GM18951 (cell line): Measurements from ENCODE around the gene ANKMY1.

Experiments used
- POLR2A ChIP-seq: IDR thresholded peaks from 4 replicates; pipeline ENCODE4 v1.6.1; 2011; ENCODE audit warnings: mild to moderate bottlenecking; ENCODE audit not compliant: insufficient read length, insufficient read depth; ENCODE audit errors: extremely low read depth
- in situ Hi-C: fragments of 300-500 bp; cut with MboI; formaldehyde crosslinking; loops from one replicate; pipeline ENCODE4 v1.12.0; 2022; ENCODE audit warnings: low sequenced_read_pairs, mixed read lengths, inconsistent platforms; ENCODE audit not compliant: unreplicated experiment

ANKMY1 gene

DNA sequence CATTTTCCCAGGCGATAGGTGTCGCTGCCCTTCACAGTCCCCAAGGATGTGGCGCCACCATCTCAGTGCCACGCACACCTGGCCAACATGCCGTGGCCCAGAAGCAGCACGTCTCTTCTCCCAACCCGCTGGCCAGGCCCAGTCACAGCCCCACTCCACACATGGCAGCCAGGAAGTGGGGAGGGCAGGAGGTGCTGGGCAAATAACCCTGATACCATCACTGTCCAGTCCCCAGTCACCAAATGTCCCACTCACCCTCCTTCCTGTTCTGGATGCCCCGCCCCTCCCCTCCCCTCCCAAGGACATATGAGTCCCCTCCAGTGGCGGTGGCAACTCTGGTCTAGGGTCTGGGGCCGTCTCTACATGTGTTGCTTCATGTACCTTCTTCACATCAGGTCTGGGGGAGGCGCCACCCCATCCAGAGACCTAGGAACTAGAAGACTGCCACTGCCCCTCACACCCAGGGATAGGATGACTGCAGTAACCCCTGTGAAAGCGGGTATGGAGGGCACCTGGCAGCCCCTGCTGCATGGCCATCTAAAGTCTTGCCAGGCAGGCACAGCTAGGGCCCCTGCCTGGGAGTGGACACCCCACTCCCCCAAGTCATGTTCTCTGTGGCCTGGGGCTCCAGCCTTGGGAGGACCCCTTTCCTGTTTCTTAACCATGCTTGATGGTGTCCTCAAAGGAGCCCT is 21.4 kb upstream of the ANKMY1 start:
- no peak for TF ChIP-seq POLR2A
- in situ Hi-C loops: no loop called here

- no peak for TF ChIP-seq POLR2A
- in situ Hi-C loops: no loop called here
These were observed 20.7 kb upstream of the ANKMY1 start for GRCh38 chr2:240578488-240578887.

DNA sequence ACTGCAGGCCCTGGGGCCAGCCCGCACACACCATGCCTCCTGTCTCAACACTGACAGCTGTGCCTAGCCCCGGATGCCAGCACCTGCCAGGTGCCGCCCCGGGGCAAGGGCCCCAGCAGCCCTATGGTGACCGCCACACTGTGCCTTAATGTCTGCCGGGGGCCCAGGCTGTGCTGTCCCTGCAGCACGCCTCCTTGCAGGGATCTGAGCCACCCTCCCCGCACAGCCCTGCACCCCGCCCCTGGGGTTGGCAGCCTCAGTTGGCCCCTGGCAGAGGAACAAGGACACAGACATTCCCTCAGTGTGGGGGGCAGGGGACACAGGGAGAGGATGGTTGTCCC is 20.3 kb upstream of the ANKMY1 start:
- no peak for TF ChIP-seq POLR2A
- in situ Hi-C loops: no loop called here

GRCh38 chr2:240577281-240578109 is 19.7 kb upstream of the ANKMY1 start:
- in situ Hi-C loops: no loop called here
- TF ChIP-seq POLR2A: no peak

DNA sequence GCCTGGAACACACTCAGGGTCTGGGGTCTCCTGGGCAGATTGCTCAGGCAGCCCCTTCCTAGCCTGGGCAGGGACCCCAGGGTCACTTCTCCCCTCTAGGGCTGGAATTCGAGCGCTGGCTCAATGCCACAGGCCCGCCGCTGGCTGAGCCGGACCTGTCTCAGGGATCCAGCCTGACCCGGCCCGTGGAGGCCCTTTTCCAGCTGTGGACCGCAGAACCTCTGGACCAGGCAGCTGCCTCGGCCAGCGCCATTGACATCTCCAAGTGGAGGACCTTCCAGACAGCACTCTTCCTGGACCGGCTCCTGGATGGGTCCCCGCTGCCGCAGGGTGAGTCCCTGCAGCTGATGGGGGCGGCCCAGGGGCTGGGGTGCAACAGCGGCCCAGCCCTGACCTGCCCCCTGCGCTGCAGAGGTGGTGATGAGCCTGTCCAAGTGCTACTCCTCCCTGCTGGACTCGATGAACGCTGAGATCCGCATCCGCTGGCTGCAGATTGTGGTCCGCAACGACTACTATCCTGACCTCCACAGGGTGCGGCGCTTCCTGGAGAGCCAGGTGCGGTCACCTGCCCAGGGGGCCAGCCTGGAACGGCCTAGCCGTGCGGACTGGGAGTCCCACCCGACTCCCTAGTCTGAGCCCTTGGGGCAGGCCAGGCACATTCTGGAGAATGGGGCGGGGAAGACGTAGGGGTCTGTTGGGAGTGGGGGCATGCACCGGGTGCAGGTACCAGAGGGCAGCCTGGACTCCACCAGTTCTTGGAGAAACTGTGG is 18.8 kb upstream of the ANKMY1 start:
- in situ Hi-C loops: no loop called here
- no peak for TF ChIP-seq POLR2A

DNA sequence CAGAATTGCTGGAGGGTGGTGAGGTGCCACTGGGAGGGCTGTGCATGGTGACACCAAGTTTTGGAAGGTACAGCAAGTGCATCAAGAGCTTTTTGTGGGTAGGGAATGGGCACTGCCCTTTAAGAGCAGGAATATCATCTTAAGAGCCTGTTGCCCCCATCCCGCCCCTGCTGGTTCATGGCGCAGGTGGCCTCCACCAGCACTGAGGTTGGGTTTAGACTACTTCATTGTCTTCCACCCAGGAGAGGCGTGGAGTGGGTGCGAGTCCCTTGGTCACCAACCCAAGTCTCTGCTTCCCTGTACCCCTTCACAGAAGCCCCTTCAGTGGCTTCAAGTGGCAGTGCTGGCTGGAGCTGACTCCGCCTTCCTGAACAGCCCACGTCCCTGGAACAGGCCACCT is 18.2 kb upstream of the ANKMY1 start:
- in situ Hi-C loops: no loop called here
- TF ChIP-seq POLR2A: no peak

DNA sequence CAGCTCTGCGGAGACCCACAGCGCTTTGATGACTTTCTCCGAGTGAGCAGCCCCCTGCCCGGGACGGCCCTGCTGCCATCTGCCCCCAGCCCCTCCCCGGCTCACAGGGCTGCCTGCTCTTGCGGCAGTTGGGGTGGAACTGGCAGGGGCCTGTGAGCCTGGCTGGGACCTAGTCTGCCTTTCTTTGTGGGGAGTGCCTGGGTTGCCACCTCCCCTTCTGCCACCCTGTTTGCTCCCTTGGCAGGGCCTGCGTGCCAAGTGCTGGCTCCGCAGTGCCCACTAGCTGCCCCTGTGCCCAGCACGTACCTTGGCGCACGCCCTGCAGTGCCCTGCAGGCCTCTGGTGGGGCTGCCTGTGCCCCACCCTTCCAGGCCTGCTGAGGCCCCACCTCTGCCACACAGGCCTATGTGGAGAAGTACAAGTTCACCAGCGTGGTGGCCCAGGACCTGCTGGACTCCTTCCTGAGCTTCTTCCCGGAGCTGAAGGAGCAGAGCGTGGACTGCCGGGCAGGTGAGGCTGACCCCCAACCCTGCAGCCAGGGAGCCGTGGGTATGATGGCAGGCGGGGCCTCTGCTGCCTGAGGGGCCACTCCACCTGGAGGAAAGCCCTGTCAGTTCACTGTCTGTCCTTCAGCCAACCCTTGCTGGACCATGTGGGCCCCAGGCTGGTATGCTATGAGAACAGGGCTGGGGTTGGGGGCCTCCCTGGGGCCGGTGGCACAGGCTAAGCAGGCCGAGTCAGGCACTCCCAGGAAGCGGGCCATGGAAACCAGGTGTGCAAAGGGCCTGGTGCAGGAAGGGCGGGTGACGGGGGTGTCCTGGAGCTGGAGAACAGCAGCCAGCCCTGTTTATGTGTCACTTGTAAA is 17.5 kb upstream of the ANKMY1 start:
- TF ChIP-seq POLR2A: peak; percentile 6
- in situ Hi-C loops: no loop called here

- in situ Hi-C loops: no loop called here
- TF ChIP-seq POLR2A: no peak
These were observed 16.8 kb upstream of the ANKMY1 start for GRCh38 chr2:240574386-240575100.

DNA sequence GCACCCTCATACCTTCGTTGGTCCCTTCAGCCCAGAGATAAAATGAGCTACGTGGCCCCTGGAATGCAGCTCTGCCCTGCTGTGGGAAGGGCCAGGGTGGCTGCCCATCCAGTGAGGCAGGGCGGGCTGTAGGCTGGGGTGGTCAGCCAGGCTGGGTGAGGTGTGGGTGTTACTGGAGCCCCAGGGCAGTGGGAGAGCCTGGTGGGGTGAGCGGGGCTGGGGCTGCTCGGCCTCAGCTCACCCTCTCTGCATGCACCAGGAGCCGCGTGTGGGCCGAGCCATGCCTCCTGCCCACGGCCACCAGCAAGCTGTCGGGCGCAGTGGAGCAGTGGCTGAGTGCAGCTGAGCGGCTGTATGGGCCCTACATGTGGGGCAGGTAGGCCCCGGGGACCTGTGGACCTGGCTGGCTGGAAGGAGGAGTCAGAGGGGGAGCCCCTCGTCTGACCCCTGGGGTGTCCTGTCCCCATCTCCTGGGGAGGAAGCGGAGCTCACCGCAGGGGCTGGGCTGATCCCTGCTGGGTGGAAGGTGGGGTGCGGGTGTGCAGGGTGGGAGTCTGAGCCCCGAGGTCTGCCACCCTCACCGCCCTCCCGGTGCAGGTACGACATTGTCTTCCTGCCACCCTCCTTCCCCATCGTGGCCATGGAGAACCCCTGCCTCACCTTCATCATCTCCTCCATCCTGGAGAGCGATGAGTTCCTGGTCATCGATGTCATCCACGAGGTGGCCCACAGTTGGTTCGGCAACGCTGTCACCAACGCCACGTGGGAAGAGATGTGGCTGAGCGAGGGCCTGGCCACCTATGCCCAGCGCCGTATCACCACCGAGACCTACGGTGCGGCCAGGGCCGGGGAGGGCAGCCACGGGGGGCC is 16.0 kb upstream of the ANKMY1 start:
- in situ Hi-C loops: no loop called here
- TF ChIP-seq POLR2A: no peak

DNA sequence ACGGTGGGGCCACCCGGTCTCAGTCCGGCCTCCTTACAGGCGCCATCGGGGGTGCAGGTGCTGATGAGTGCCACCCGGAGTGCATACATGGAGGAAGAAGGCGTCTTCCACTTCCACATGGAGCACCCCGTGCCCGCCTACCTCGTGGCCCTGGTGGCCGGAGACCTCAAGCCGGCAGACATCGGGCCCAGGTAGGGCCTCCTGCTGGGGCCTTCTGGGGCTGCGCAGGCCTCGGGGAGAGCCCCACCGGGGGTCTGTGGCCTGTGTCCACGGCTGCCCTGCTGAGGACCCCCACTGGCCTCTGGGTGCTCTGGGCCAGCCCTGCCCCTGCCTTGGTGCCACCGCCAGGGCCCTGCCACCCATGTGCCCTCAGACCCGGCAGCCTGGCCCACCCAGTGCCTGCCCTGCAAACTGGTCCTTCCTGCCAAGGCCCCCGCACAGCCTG is 15.3 kb upstream of the ANKMY1 start:
- TF ChIP-seq POLR2A: no peak
- in situ Hi-C loops: no loop called here

DNA sequence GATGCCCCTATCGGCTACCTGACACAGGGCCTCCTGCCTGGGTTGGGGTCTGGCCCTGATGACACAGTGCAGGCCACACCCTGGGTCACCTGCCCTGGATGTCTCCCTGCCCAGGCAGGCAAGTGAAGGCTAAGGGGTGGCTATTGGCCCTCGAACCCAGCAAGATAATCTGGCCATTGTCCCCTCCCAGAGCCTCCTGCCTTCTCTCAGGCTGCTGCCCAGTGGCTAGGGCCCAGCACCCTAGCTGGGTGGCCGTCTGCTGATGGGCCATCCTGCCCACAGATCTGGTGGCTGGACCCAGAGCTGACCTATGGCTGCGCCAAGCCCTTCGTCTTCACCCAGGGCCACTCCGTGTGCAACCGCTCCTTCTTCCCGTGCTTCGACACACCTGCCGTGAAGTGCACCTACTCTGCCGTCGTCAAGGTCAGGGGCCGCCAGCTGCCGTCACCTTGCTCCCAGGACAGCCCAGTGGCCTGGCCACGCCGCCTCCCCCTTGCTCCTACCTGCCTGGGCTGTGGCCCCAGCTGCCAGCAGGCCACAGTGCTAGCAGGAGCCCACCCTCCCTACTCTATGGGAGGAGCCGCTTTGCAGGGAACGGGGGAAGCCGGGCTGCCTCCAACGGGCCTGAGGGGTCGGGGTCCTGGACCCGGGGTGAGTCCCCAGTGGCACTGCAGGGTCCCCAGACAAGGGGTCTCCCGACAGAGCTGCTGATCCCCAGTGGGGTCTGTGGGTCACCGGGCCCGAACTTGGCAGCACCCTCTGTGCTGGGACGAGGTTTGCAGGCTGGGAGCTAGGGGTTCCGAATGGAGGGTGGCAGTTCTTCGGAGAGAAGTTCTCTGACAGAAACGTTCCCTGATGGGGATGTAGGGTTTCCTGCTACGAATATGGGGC is 14.6 kb upstream of the ANKMY1 start:
- TF ChIP-seq POLR2A: no peak
- in situ Hi-C loops: no loop called here
